ENCODE data around the gene CAPN15.

The CAPN15 gene

GRCh38 chr16:586645-587590 is 59.4 kb downstream of the CAPN15 start:
- ChIA-PET POLR2A (ENCODE audit: low non-redundant PET) (interaction anchor here (0.7 kb wide), 1 partner anchor 56 kb away, joined by 3 read pairs; no protein-coding TSS in a partner anchor), CTCF (no interaction called here)
- no peak for DNase-seq (ENCODE audit: low spot score)
- TF ChIP-seq CTCF (conservative IDR thresholded peaks at IDR 0.05; ENCODE audit: low read depth), result no peak
- peak overlapping the region; percentile 98 for H3K27ac ChIP-seq

- TF ChIP-seq CTCF (conservative IDR thresholded peaks at IDR 0.05; ENCODE audit: low read depth), result no peak
- DNase-seq (ENCODE audit: low spot score), result no peak
- ChIA-PET CTCF (no interaction called here), POLR2A (ENCODE audit: low non-redundant PET) (no interaction called here)
- peak overlapping the region; percentile 98 for H3K27ac ChIP-seq
These were observed 61.1 kb downstream of the CAPN15 start for GRCh38 chr16:588639-588888.

- ChIA-PET CTCF (no interaction called here), POLR2A (ENCODE audit: low non-redundant PET) (no interaction called here)
- peak overlapping the region; percentile 98 for H3K27ac ChIP-seq
- peak; percentile 92 for DNase-seq (ENCODE audit: low spot score)
- TF ChIP-seq CTCF (conservative IDR thresholded peaks at IDR 0.05; ENCODE audit: low read depth), result no peak
These were observed 61.6 kb downstream of the CAPN15 start for GRCh38 chr16:588889-589657.

GRCh38 chr16:589658-590187 is 62.2 kb downstream of the CAPN15 start, which contains the start of gene RAB40C:
Gene RAB40C, plus strand, starts transcription at chr16:590066. Its CDS starts 226 bp downstream, at chr16:590292.
- CTCF ChIA-PET, result no interaction called here
- POLR2A ChIA-PET (ENCODE audit: low non-redundant PET), result no interaction called here
- H3K27ac ChIP-seq, result peak within 1 kb of the TSS; percentile 98
- no peak for TF ChIP-seq CTCF (conservative IDR thresholded peaks at IDR 0.05; ENCODE audit: low read depth)
- peak; percentile 99 for DNase-seq (ENCODE audit: low spot score)

GRCh38 chr16:590188-590814 is 62.8 kb downstream of the CAPN15 start:
- peak overlapping the region; percentile 98 for H3K27ac ChIP-seq
- no peak for DNase-seq (ENCODE audit: low spot score)
- CTCF ChIA-PET, result interaction anchor here (0.7 kb wide), 1 partner anchor 32 kb away, joined by 3 read pairs; no protein-coding TSS in a partner anchor
- peak; percentile 25; the same call in 1 of the 2 replicates for TF ChIP-seq CTCF (conservative IDR thresholded peaks at IDR 0.05; ENCODE audit: low read depth)
- POLR2A ChIA-PET (ENCODE audit: low non-redundant PET), result no interaction called here

- CTCF ChIA-PET, result interaction anchor here (0.7 kb wide), 1 partner anchor 31 kb away, joined by 3 read pairs; no protein-coding TSS in a partner anchor
- no peak for TF ChIP-seq CTCF (conservative IDR thresholded peaks at IDR 0.05; ENCODE audit: low read depth)
- DNase-seq (ENCODE audit: low spot score), result no peak
- peak overlapping the region; percentile 98 for H3K27ac ChIP-seq
- POLR2A ChIA-PET (ENCODE audit: low non-redundant PET), result no interaction called here
These were observed 63.3 kb downstream of the CAPN15 start for GRCh38 chr16:590815-591200.
